Measurements from ENCODE around the gene WTIP. TPM values are rescaled to one million over a fixed set of nuclear protein-coding genes. Genes with fewer than 3 reads are reported as not detected.

WTIP gene
- total and polyA plus RNA-seq, 2 donors (not counting 3 experiments of a cell fraction or from before 2014, with no cell fraction given) = 22.4 to 25.7 TPM

DNA sequence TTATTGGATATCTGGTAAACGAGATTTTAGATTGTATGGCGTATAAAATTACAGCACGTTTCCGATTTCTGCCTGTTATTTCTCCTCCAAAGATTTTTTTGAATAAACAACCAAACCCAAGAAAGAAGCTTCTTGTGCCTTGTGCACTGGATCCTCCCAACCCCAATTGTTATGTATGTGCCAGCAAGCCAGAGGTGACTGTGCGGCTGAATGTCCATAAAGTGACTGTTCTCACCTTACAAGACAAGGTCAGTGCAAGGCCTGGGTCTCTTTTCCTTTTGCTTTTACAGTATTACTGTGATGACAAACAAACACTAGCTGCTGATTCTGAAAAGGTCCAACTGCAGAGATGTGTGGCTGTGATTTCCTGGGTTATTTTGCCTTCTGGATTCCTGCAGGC, 22.9 kb upstream of the WTIP start:
- DNase-seq (ENCODE audit: low read depth, low spot score) (no peak), FAIRE-seq (no peak)
- no peak overlapping the region for H3K27ac ChIP-seq (ENCODE audit: insufficient read depth, low read depth, low read length)
- TF ChIP-seq EZH2 (IDR thresholded peaks at IDR 0.05; ENCODE audit: borderline replicate concordance, low read depth, low read length, severe bottlenecking) = no peak
- TF ChIP-seq, protein P1, sequence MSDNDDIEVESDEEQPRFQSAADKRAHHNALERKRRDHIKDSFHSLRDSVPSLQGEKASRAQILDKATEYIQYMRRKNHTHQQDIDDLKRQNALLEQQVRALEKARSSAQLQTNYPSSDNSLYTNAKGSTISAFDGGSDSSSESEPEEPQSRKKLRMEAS (IDR thresholded peaks at IDR 0.05; ENCODE audit: insufficient read depth, insufficient read length) = no peak
- TF ChIP-seq JUN (IDR thresholded peaks at IDR 0.05; ENCODE audit: borderline replicate concordance, insufficient read depth, insufficient read length, low read depth) = no peak
- no peak for TF ChIP-seq MYC (IDR thresholded peaks at IDR 0.05; ENCODE audit: low read depth, low read length)
- TF ChIP-seq GATA2 (IDR thresholded peaks at IDR 0.05; ENCODE audit: insufficient read depth, insufficient read length, low read depth, low read length) = no peak
- no peak for TF ChIP-seq FOS (IDR thresholded peaks at IDR 0.05; ENCODE audit: borderline replicate concordance, insufficient read depth, low read length)
- TF ChIP-seq, protein P2, sequence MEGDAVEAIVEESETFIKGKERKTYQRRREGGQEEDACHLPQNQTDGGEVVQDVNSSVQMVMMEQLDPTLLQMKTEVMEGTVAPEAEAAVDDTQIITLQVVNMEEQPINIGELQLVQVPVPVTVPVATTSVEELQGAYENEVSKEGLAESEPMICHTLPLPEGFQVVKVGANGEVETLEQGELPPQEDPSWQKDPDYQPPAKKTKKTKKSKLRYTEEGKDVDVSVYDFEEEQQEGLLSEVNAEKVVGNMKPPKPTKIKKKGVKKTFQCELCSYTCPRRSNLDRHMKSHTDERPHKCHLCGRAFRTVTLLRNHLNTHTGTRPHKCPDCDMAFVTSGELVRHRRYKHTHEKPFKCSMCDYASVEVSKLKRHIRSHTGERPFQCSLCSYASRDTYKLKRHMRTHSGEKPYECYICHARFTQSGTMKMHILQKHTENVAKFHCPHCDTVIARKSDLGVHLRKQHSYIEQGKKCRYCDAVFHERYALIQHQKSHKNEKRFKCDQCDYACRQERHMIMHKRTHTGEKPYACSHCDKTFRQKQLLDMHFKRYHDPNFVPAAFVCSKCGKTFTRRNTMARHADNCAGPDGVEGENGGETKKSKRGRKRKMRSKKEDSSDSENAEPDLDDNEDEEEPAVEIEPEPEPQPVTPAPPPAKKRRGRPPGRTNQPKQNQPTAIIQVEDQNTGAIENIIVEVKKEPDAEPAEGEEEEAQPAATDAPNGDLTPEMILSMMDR (IDR thresholded peaks at IDR 0.05; ENCODE audit: extremely low read depth in 1 of 2, insufficient read depth in 1 of 2, low read depth in 1 of 2, low read length in 2 of 2) = no peak
- TF ChIP-seq POLR2AphosphoS5 (IDR thresholded peaks at IDR 0.05; ENCODE audit: insufficient read depth, low read depth, low read length) = no peak
- TF ChIP-seq POLR2A (IDR thresholded peaks at IDR 0.05; ENCODE audit: low read depth, low read length) = no peak
- H3K36me3 ChIP-seq (ENCODE audit: control insufficient read depth in 2 of 2, extremely low read depth in 1 of 2, insufficient read depth in 2 of 2, low read length in 2 of 2) = peaks cover 40 to 41% of the 10 kb centered on the region in 2 experiments
- POLR2A ChIA-PET = no interaction called here
- H4K20me1 ChIP-seq (replicated peaks; ENCODE audit: control insufficient read depth, extremely low read depth, insufficient read depth, low read length) = no peaks in the 10 kb centered on the region
- no TSS peak for BruUV-seq (replicated peaks)
- H3K79me2 ChIP-seq (ENCODE audit: control insufficient read depth, insufficient read depth, low read length) = peaks cover 42% of the 10 kb centered on the region
- no peaks in the 10 kb centered on the region for H3K27me3 ChIP-seq (ENCODE audit: control insufficient read depth in 2 of 2, insufficient read depth in 2 of 2, low read length in 2 of 2)
- no peak overlapping the region for H3K4me2 ChIP-seq (ENCODE audit: insufficient read depth, low read length)
- intact Hi-C loops (cut with micrococcal nuclease) = no loop called here
- H3K4me1 ChIP-seq (ENCODE audit: control insufficient read depth, extremely low read depth, insufficient read depth, low read length) = no peaks in the 10 kb centered on the region
- dilution Hi-C loops (cut with MboI; ENCODE audit: extremely low pct_ligation_motif_present, low sequenced_read_pairs) = no loop called here
- no peaks in the 10 kb centered on the region for H3K9me1 ChIP-seq (replicated peaks; ENCODE audit: control insufficient read depth, extremely low read depth, insufficient read depth, low read length)
- no peaks in the 10 kb centered on the region for H3K9me3 ChIP-seq (replicated peaks; ENCODE audit: control insufficient read depth, insufficient read depth, low read length)
- H3K4me3 ChIP-seq (replicated peaks in 1 of 3; ENCODE audit: insufficient read depth in 1 of 3, low read depth in 1 of 3, low read length in 3 of 3) = no peak overlapping the region
- no peak overlapping the region for H2AFZ ChIP-seq (ENCODE audit: low read depth, low read length)
- CTCF ChIA-PET = no interaction called here
- no peak overlapping the region for H3K9ac ChIP-seq (replicated peaks; ENCODE audit: extremely low read depth, insufficient read depth, low read length)

Measured in endothelial cell of umbilical vein (primary cell).